H1 (cell line): ENCODE results near the gene ZSWIM4. TPM values are rescaled to one million over a fixed set of nuclear protein-coding genes. Genes with fewer than 3 reads are reported as not detected.

ENCODE experiments used
- CTCF ChIA-PET: fragments of 300-600 bp; sonication (Branson Sonifier 250); formaldehyde crosslinking; loops from one replicate; lab custom pipeline; 2021; ENCODE audit not compliant: partially characterized antibody; lab: Charles Lee
- POLR2A ChIA-PET: fragments of 300-600 bp; sonication (Branson Sonifier 250); formaldehyde crosslinking; loops from one replicate; lab custom pipeline; 2021; ENCODE audit warnings: inconsistent platforms; ENCODE audit not compliant: partially characterized antibody; lab: Charles Lee
- DNase-seq, 2 experiments: peaks; one replicate each; pipeline versions ENCODE4 v3.0.0 to v3.0.0-alpha.2; 2010 to 2022; ENCODE audit warnings: low spot score in 2 of 2, low read depth in 1 of 2, mixed read lengths in 1 of 2
- FAIRE-seq: peaks from 2 replicates; lab custom pipeline; 2011; peaks lifted over from hg19 to GRCh38; lab: Jason Lieb, UNC
- H2AFZ ChIP-seq: 2 replicates; pipeline ENCODE4 v1.8.1; 2012; ENCODE audit warnings: low read length, inconsistent platforms
- H2AK5ac ChIP-seq: 2 replicates; pipeline ENCODE4 v1.6.1; 2013; ENCODE audit warnings: low read depth, low read length
- H2BK120ac ChIP-seq: replicated peaks from 2 replicates; pipeline ENCODE3; 2013; ENCODE audit warnings: low read depth, low read length, inconsistent platforms
- H2BK12ac ChIP-seq: 2 replicates; pipeline ENCODE4 v1.6.1; 2013; ENCODE audit warnings: low read depth, low read length
- H2BK15ac ChIP-seq: 2 replicates; pipeline ENCODE4 v1.6.1; 2013; ENCODE audit warnings: low read length
- H2BK20ac ChIP-seq: 2 replicates; pipeline ENCODE4 v1.6.1; 2013; ENCODE audit warnings: low read length
- H2BK5ac ChIP-seq: 2 replicates; pipeline ENCODE4 v1.6.1; 2013; ENCODE audit warnings: low read depth, low read length
- H3K14ac ChIP-seq: 2 replicates; pipeline ENCODE4 v1.6.1; 2013; ENCODE audit warnings: inconsistent platforms; ENCODE audit not compliant: insufficient read length
- H3K18ac ChIP-seq: 2 replicates; pipeline ENCODE4 v1.6.1; 2013; ENCODE audit warnings: low read length; ENCODE audit errors: extremely low read depth
- H3K23ac ChIP-seq: 2 replicates; pipeline ENCODE4 v1.6.1; 2013; ENCODE audit warnings: inconsistent platforms; ENCODE audit not compliant: insufficient read length
- H3K23me2 ChIP-seq: 2 replicates; pipeline ENCODE4 v1.6.1; 2013; ENCODE audit warnings: low read depth, low read length
- H3K27ac ChIP-seq: 2 replicates; pipeline ENCODE4 v1.6.1; 2011; ENCODE audit warnings: low read depth, low read length, inconsistent platforms
- H3K27me3 ChIP-seq, 4 experiments: replicated peaks in 1 of 4; 1 replicate in 1 of 4; 2 replicates in 3 of 4; pipeline versions ENCODE4 v1.6.1 to v1.8.1; 2011 to 2013; ENCODE audit warnings: low read length in 3 of 4, mild to moderate bottlenecking in 3 of 4, inconsistent platforms in 2 of 4, mixed read lengths in 2 of 4, moderate library complexity in 1 of 4; ENCODE audit not compliant: control insufficient read depth in 3 of 4, insufficient read depth in 3 of 4; ENCODE audit errors: extremely low read depth in 1 of 4
- H3K36me3 ChIP-seq, 4 experiments: 2 replicates each; pipeline versions ENCODE4 v1.6.1 to v1.8.1; 2011 to 2013; ENCODE audit warnings: mild to moderate bottlenecking in 4 of 4, low read length in 3 of 4, moderate library complexity in 2 of 4, control low read depth in 1 of 4, inconsistent platforms in 1 of 4; ENCODE audit not compliant: insufficient read depth in 4 of 4, control insufficient read depth in 2 of 4
- H3K4ac ChIP-seq: replicated peaks from 2 replicates; pipeline ENCODE3; 2013; ENCODE audit warnings: low read length, low read depth, mixed read lengths, inconsistent platforms; ENCODE audit not compliant: insufficient read length
- H3K4me1 ChIP-seq, 4 experiments: replicated peaks in 1 of 4; 1 replicate in 1 of 4; 2 replicates in 3 of 4; pipeline versions ENCODE4 v1.6.1 to v1.8.1; 2011 to 2013; ENCODE audit warnings: low read length in 3 of 4, inconsistent platforms in 2 of 4, mixed read lengths in 1 of 4; ENCODE audit not compliant: insufficient read depth in 4 of 4, control insufficient read depth in 3 of 4
- H3K4me2 ChIP-seq, 2 experiments: 2 replicates each; pipeline versions ENCODE4 v1.6.1 to v1.8.1; 2011 to 2013; ENCODE audit warnings: low read depth in 2 of 2, low read length in 2 of 2, control low read depth in 1 of 2, inconsistent platforms in 1 of 2, mild to moderate bottlenecking in 1 of 2; ENCODE audit not compliant: insufficient read depth in 1 of 2
- H3K4me3 ChIP-seq, 4 experiments: fragments of 200-600, 300-600 bp in 1 of 4; sonication (generic), shearing (Covaris generic), sonication (Bioruptor Twin) in 1 of 4; 2 replicates each; pipeline versions ENCODE4 v1.5.1 to v1.8.1; 2011 to 2016; ENCODE audit warnings: low read length in 4 of 4, low read depth in 3 of 4, control low read depth in 2 of 4, inconsistent platforms in 2 of 4, mild to moderate bottlenecking in 2 of 4, mixed read lengths in 1 of 4, moderate library complexity in 1 of 4; ENCODE audit not compliant: insufficient read depth in 2 of 4; ENCODE audit errors: extremely low read depth in 1 of 4
- H3K56ac ChIP-seq: replicated peaks from 2 replicates; pipeline ENCODE3; 2013; ENCODE audit warnings: low read depth, mild to moderate bottlenecking, mixed read lengths, low read length, inconsistent platforms; ENCODE audit not compliant: insufficient read length
- H3K79me1 ChIP-seq: 2 replicates; pipeline ENCODE4 v1.6.1; 2013; ENCODE audit warnings: low read depth, low read length, control low read depth
- H3K79me2 ChIP-seq, 2 experiments: 2 replicates each; pipeline versions ENCODE4 v1.6.1 to v1.8.1; 2012 to 2013; ENCODE audit warnings: low read length in 2 of 2, mild to moderate bottlenecking in 2 of 2, inconsistent platforms in 1 of 2; ENCODE audit not compliant: insufficient read depth in 2 of 2, control insufficient read depth in 1 of 2
- H3K9ac ChIP-seq, 4 experiments: replicated peaks in 1 of 4; 1 replicate in 1 of 4; 2 replicates in 3 of 4; pipeline versions ENCODE4 v1.6.1 to v1.8.1; 2011 to 2013; ENCODE audit warnings: low read depth in 3 of 4, low read length in 3 of 4, control low read depth in 2 of 4, mild to moderate bottlenecking in 2 of 4, moderate library complexity in 2 of 4, inconsistent platforms in 1 of 4; ENCODE audit errors: extremely low read depth in 1 of 4
- H3K9me3 ChIP-seq, 2 experiments: 2 replicates each; pipeline versions ENCODE4 v1.6.1 to v1.8.1; 2012 to 2013; ENCODE audit warnings: mild to moderate bottlenecking in 2 of 2, moderate library complexity in 2 of 2, control low read depth in 1 of 2, inconsistent platforms in 1 of 2, low read depth in 1 of 2, low read length in 1 of 2, mixed read lengths in 1 of 2; ENCODE audit not compliant: insufficient read depth in 2 of 2
- H4K20me1 ChIP-seq, 2 experiments: replicated peaks in 1 of 2; 2 replicates each; pipeline versions ENCODE3 to v1.8.1; 2011 to 2013; ENCODE audit warnings: inconsistent platforms in 2 of 2, low read length in 2 of 2, mild to moderate bottlenecking in 1 of 2; ENCODE audit not compliant: insufficient read depth in 2 of 2, control insufficient read depth in 1 of 2
- H4K5ac ChIP-seq: 2 replicates; pipeline ENCODE4 v1.6.1; 2013; ENCODE audit warnings: low read length, low read depth, mixed read lengths, inconsistent platforms; ENCODE audit not compliant: insufficient read length
- H4K8ac ChIP-seq: 2 replicates; pipeline ENCODE4 v1.8.0; 2013; ENCODE audit warnings: mild to moderate bottlenecking, moderate library complexity, low read length, inconsistent platforms; ENCODE audit not compliant: insufficient read depth; ENCODE audit errors: extremely low read depth
- H4K91ac ChIP-seq: replicated peaks from 2 replicates; pipeline ENCODE3; 2013; ENCODE audit warnings: low read length, mixed read lengths, inconsistent platforms; ENCODE audit not compliant: insufficient read length
- POLR2A ChIP-seq, 2 experiments: IDR thresholded peaks; 1 replicate in 1 of 2; 2 replicates in 1 of 2; pipeline ENCODE4 v1.6.1; 2011; ENCODE audit warnings: low read depth in 2 of 2, low read length in 2 of 2, mild to moderate bottlenecking in 2 of 2; ENCODE audit errors: control extremely low read depth in 1 of 2
- TAF7 ChIP-seq: optimal IDR thresholded peaks from 2 replicates; pipeline ENCODE3; 2011; ENCODE audit warnings: low read depth, mild to moderate bottlenecking, inconsistent platforms, low read length, moderate library complexity, borderline replicate concordance
- WGBS, 2 experiments: shearing (Covaris generic) in 1 of 2; methylation state at CpG; one replicate each; pipeline versions ENCODE4 v1.1.6 to v1.1.7; 2013 to 2015; ENCODE audit warnings: low lambda C conversion rate in 2 of 2, mixed read lengths in 2 of 2, inconsistent platforms in 1 of 2, low coverage in 1 of 2, missing lambda C conversion rate in 1 of 2; ENCODE audit not compliant: insufficient replicate concordance in 2 of 2, insufficient coverage in 1 of 2, insufficient read length in 1 of 2; ENCODE audit errors: extremely low coverage in 1 of 2, missing lambda C conversion rate in 1 of 2; 5-methylcytosine and 5-hydroxymethylcytosine counted together
- polyA plus RNA-seq, 7 experiments: library from polyadenylated mRNA; depleted of rRNA in 3 of 7; stranded (reverse) in 5 of 7; unstranded in 2 of 7; fragments of >200 nt in 5 of 7; fragments of 200-250 nt in 2 of 7; gene quantifications; 1 replicate in 5 of 7; 2 replicates in 1 of 7; 4 replicates in 1 of 7; pipeline versions ENCODE4 v1.2.1 to v1.2.3, GENCODE V29; 2011 to 2013; ENCODE audit warnings: missing spikeins in 2 of 7, mixed read lengths in 2 of 7
- total RNA-seq: library from RNA; stranded (reverse); fragmentation: NEBNext Ultra II Directional; extraction: Animal tissue kit (Norgen Biotek cat#: 25700); gene quantifications from 2 replicates; pipeline ENCODE4 v1.2.1, GENCODE V29; 2021

The ZSWIM4 gene
- total and polyA plus RNA-seq, 2 of the 8 experiments (the other 6 are each of a cell fraction or from before 2014, with no cell fraction given), result 12.2 to 31.1 TPM

GRCh38 chr19:13841962-13842290, 46.7 kb downstream of the ZSWIM4 start:
- Histone ChIP-seq H3K9me3 (no peaks in the 10 kb centered on the region), H3K9ac (peak overlapping the region in 1 of 4 experiments; percentile 82; a peak in 4 of 7 replicates), H4K20me1 (peaks cover 1 to 5% of the 10 kb centered on the region in 2 experiments), H3K4me1 (peaks cover 0 to 42% (median 35%) of the 10 kb centered on the region in 4 experiments; a peak in 6 of 7 replicates), H3K14ac (no peak overlapping the region), H2BK5ac (0 out of 2 replicates have a peak overlapping the region, but pooled peaks have one; percentile 83), H4K8ac (peak overlapping the region; percentile 80; the same call in 1 of the 2 replicates), H3K79me2 (peaks cover 0 to 3% of the 10 kb centered on the region in 2 experiments; a peak in 2 of 4 replicates), H3K23ac (no peak overlapping the region), H3K18ac (peak overlapping the region; percentile 6; the same call in 1 of the 2 replicates), H2AK5ac (no peak overlapping the region), H3K56ac (no peak overlapping the region), H3K23me2 (peaks cover 10% of the 10 kb centered on the region; the same call in 1 of the 2 replicates), H2BK15ac (no peak overlapping the region), H2BK12ac (no peak overlapping the region), H2BK20ac (no peak overlapping the region), H2BK120ac (no peak overlapping the region), H3K4ac (no peak overlapping the region), H3K27ac (no peak overlapping the region), H3K79me1 (no peaks in the 10 kb centered on the region), H4K5ac (no peak overlapping the region), H3K4me3 (peak overlapping the region; percentile 48 to 74 (median 60)), H3K27me3 (no peaks in the 10 kb centered on the region), H2AFZ (no peak overlapping the region), H3K36me3 (no peaks in the 10 kb centered on the region), H3K4me2 (peak overlapping the region; percentile 67 to 79), H4K91ac (no peak overlapping the region)
- CTCF ChIA-PET, result interaction anchor here (1.0 to 1.7 kb wide), 7 partner anchors 10 to 53 kb away, joined by 3 to 7 read pairs (median 6); no protein-coding TSS in a partner anchor
- no peak for DNase-seq
- FAIRE-seq, result no peak
- WGBS, 2 experiments, result 31% methylated on average over 4 of the region's 11 CpGs; no CpG with 5 or more reads in 1 of the 2 experiments
- POLR2A ChIA-PET, result interaction anchor here (0.7 to 1.7 kb wide), 9 partner anchors 9 to 67 kb away, joined by 3 to 5 read pairs (median 4); no protein-coding TSS in a partner anchor
- peak in 1 of 2 experiments; percentile 37; a peak in 1 of 3 replicates for TF ChIP-seq POLR2A (IDR thresholded peaks at IDR 0.05; ENCODE audit: control extremely low read depth in 1 of 2, low read depth in 2 of 2, low read length in 2 of 2)
- TF ChIP-seq TAF7, result no peak
